ENCODE results near the gene PDE7B. TPM values are rescaled to one million over a fixed set of nuclear protein-coding genes. Genes with fewer than 3 reads are reported as not detected.

PDE7B gene
- total and polyA plus RNA-seq, 2 of the 13 experiments (the other 11 are each of a cell fraction or from before 2014, with no cell fraction given), result not detected

DNA sequence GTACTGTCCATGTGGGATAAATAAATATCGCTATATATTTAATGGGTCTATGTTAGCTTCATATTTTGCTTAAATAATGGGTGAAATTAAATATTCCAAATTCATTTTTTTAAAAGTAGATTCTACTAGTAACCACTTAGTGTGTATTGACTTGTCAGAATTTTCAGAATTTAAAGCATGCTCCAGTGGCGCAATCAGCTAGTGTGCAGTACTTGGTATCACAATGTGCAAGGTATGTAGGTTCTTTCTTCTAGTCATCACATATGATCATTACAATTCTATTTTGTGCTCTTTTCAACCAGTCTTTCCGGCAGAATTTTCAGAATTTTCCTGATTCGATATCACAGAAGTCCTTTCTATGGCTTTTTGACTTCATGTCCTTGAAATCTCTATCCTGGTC is 32.6 kb downstream of the PDE7B start:
- DNase-seq (ENCODE audit: low spot score), result no peak
- ChIA-PET CTCF (ENCODE audit: low intra/inter-chr PET ratio, low total read pairs) (no interaction called here), POLR2A (no interaction called here)
- no peaks in the 10 kb centered on the region for H3K27me3 ChIP-seq (ENCODE audit: control insufficient read depth in 1 of 2, insufficient read depth in 2 of 2, low read length in 2 of 2)
- no TSS peak for BruUV-seq (replicated peaks)
- no peaks in the 10 kb centered on the region for H3K79me2 ChIP-seq (ENCODE audit: insufficient read depth, low read length)
- H2AFZ ChIP-seq (ENCODE audit: low read length), result no peak overlapping the region
- TF ChIP-seq, protein P1, sequence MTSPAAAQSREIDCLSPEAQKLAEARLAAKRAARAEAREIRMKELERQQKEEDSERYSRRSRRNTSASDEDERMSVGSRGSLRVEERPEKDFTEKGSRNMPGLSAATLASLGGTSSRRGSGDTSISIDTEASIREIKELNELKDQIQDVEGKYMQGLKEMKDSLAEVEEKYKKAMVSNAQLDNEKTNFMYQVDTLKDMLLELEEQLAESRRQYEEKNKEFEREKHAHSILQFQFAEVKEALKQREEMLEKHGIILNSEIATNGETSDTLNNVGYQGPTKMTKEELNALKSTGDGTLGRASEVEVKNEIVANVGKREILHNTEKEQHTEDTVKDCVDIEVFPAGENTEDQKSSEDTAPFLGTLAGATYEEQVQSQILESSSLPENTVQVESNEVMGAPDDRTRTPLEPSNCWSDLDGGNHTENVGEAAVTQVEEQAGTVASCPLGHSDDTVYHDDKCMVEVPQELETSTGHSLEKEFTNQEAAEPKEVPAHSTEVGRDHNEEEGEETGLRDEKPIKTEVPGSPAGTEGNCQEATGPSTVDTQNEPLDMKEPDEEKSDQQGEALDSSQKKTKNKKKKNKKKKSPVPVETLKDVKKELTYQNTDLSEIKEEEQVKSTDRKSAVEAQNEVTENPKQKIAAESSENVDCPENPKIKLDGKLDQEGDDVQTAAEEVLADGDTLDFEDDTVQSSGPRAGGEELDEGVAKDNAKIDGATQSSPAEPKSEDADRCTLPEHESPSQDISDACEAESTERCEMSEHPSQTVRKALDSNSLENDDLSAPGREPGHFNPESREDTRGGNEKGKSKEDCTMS (CRISPR knock-in tag; conservative IDR thresholded peaks at IDR 0.05), result no peak
- TF ChIP-seq, protein P2, sequence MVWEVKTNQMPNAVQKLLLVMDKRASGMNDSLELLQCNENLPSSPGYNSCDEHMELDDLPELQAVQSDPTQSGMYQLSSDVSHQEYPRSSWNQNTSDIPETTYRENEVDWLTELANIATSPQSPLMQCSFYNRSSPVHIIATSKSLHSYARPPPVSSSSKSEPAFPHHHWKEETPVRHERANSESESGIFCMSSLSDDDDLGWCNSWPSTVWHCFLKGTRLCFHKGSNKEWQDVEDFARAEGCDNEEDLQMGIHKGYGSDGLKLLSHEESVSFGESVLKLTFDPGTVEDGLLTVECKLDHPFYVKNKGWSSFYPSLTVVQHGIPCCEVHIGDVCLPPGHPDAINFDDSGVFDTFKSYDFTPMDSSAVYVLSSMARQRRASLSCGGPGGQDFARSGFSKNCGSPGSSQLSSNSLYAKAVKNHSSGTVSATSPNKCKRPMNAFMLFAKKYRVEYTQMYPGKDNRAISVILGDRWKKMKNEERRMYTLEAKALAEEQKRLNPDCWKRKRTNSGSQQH (CRISPR knock-in tag; IDR thresholded peaks at IDR 0.05; ENCODE audit: low read depth), result no peak
- TF ChIP-seq, protein P3, sequence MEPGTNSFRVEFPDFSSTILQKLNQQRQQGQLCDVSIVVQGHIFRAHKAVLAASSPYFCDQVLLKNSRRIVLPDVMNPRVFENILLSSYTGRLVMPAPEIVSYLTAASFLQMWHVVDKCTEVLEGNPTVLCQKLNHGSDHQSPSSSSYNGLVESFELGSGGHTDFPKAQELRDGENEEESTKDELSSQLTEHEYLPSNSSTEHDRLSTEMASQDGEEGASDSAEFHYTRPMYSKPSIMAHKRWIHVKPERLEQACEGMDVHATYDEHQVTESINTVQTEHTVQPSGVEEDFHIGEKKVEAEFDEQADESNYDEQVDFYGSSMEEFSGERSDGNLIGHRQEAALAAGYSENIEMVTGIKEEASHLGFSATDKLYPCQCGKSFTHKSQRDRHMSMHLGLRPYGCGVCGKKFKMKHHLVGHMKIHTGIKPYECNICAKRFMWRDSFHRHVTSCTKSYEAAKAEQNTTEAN (CRISPR knock-in tag; conservative IDR thresholded peaks at IDR 0.05), result no peak
- no peak for TF ChIP-seq SKI (IDR thresholded peaks at IDR 0.05; ENCODE audit: partially characterized antibody)
- no peak for TF ChIP-seq ZNF749 (CRISPR knock-in tag; IDR thresholded peaks at IDR 0.05; ENCODE audit: borderline replicate concordance)
- no peak for TF ChIP-seq POLR2AphosphoS2 (IDR thresholded peaks at IDR 0.05; ENCODE audit: low read depth, low read length)
- TF ChIP-seq ZNF253 (CRISPR knock-in tag; IDR thresholded peaks at IDR 0.05; ENCODE audit: borderline replicate concordance), result no peak
- H3K4me2 ChIP-seq (ENCODE audit: low read depth, low read length), result no peak overlapping the region
- H4K20me1 ChIP-seq (ENCODE audit: insufficient read depth, low read length), result no peaks in the 10 kb centered on the region
- H3K9ac ChIP-seq (ENCODE audit: insufficient read depth, low read depth, low read length), result no peak overlapping the region
- no peak for FAIRE-seq
- intact Hi-C loops (cut with micrococcal nuclease; ENCODE audit: unreplicated experiment), result no loop called here
- ATAC-seq, result no peak
- peaks cover 11% of the 10 kb centered on the region; the same call in 1 of the 2 replicates for H3K4me1 ChIP-seq (ENCODE audit: insufficient read depth, low read length)
- in situ Hi-C loops (cut with HindIII; ENCODE audit: extremely low pct_ligation_motif_present, low pct_unique_long_range_greater_than_20kb), result no loop called here
- no peak overlapping the region for H3K4me3 ChIP-seq (replicated peaks in 1 of 3; ENCODE audit: insufficient read depth in 1 of 3, low read depth in 2 of 3, low read length in 3 of 3)
- no peak overlapping the region for H3K27ac ChIP-seq (ENCODE audit: extremely low read length, insufficient read depth, low read length)
- WGBS (ENCODE audit: low lambda C conversion rate), result 28% methylated on average over 4 of the region's 4 CpGs
- H3K36me3 ChIP-seq (replicated peaks in 1 of 2; ENCODE audit: control insufficient read depth in 1 of 2, insufficient read depth in 2 of 2, low read length in 2 of 2), result no peaks in the 10 kb centered on the region
- H3K9me3 ChIP-seq (ENCODE audit: low read length), result no peaks in the 10 kb centered on the region
